ENCODE data around the gene NCAPG2. TPM values are rescaled to one million over a fixed set of nuclear protein-coding genes. Genes with fewer than 3 reads are reported as not detected.

NCAPG2 gene
- total RNA-seq, 6 experiments from 2014 or later = 2.7 to 4.8 (median 4.2) TPM

- ATAC-seq = no peak
- WGBS (ENCODE audit: insufficient coverage, low coverage, low lambda C conversion rate, missing lambda C conversion rate) = 89% methylated on average over 8 of the region's 12 CpGs
- H3K27ac ChIP-seq = no peak overlapping the region
- H3K27me3 ChIP-seq = no peaks in the 10 kb centered on the region
- H3K4me1 ChIP-seq = no peaks in the 10 kb centered on the region
- no peak overlapping the region for H3K4me3 ChIP-seq
- intact Hi-C loops (cut with DNase I) = no loop called here
- H3K9me3 ChIP-seq = no peaks in the 10 kb centered on the region
- TF ChIP-seq POLR2A (IDR thresholded peaks at IDR 0.05) = no peak
- no peak for TF ChIP-seq CTCF (IDR thresholded peaks at IDR 0.05)
- H3K36me3 ChIP-seq = peaks cover 0 to 34% (median 5%) of the 10 kb centered on the region in 4 donors
- DNase-seq = no peak
These were observed 31.3 kb upstream of the NCAPG2 start for GRCh38 chr7:158735935-158736334.

- ATAC-seq (no peak), DNase-seq (no peak)
- H3K27me3 ChIP-seq = no peaks in the 10 kb centered on the region
- no peak overlapping the region for H3K4me3 ChIP-seq
- H3K27ac ChIP-seq = no peak overlapping the region
- 77% methylated on average over 6 of the region's 6 CpGs for WGBS (ENCODE audit: insufficient coverage, low coverage, low lambda C conversion rate, missing lambda C conversion rate)
- H3K9me3 ChIP-seq = no peaks in the 10 kb centered on the region
- H3K4me1 ChIP-seq = no peaks in the 10 kb centered on the region
- H3K36me3 ChIP-seq = peaks cover 0 to 24% (median 4%) of the 10 kb centered on the region in 4 donors
- TF ChIP-seq POLR2A (IDR thresholded peaks at IDR 0.05) (no peak), CTCF (IDR thresholded peaks at IDR 0.05) (no peak)
- intact Hi-C loops (cut with DNase I) = no loop called here
These were observed 30.3 kb upstream of the NCAPG2 start for GRCh38 chr7:158734861-158735260.

- no peaks in the 10 kb centered on the region for H3K4me1 ChIP-seq
- no peaks in the 10 kb centered on the region for H3K9me3 ChIP-seq
- no peak for TF ChIP-seq POLR2A (IDR thresholded peaks at IDR 0.05)
- TF ChIP-seq CTCF (IDR thresholded peaks at IDR 0.05) = no peak
- ATAC-seq = no peak
- DNase-seq = no peak
- no peaks in the 10 kb centered on the region for H3K27me3 ChIP-seq
- no peak overlapping the region for H3K4me3 ChIP-seq
- 91% methylated on average over 14 of the region's 19 CpGs for WGBS (ENCODE audit: insufficient coverage, low coverage, low lambda C conversion rate, missing lambda C conversion rate)
- intact Hi-C loops (cut with DNase I) = no loop called here
- peaks cover 0 to 21% (median 4%) of the 10 kb centered on the region in 4 donors for H3K36me3 ChIP-seq
- no peak overlapping the region for H3K27ac ChIP-seq
These were observed 29.3 kb upstream of the NCAPG2 start for GRCh38 chr7:158733775-158734494.

- WGBS (ENCODE audit: insufficient coverage, low coverage, low lambda C conversion rate, missing lambda C conversion rate) = 50% methylated on average over 1 of the region's 1 CpG
- H3K36me3 ChIP-seq = peaks cover 0 to 14% (median 4%) of the 10 kb centered on the region in 4 donors
- no peaks in the 10 kb centered on the region for H3K27me3 ChIP-seq
- H3K4me1 ChIP-seq = no peaks in the 10 kb centered on the region
- no peak overlapping the region for H3K4me3 ChIP-seq
- intact Hi-C loops (cut with DNase I) = no loop called here
- no peaks in the 10 kb centered on the region for H3K9me3 ChIP-seq
- DNase-seq (no peak), ATAC-seq (no peak)
- TF ChIP-seq POLR2A (IDR thresholded peaks at IDR 0.05) (no peak), CTCF (IDR thresholded peaks at IDR 0.05) (no peak)
- no peak overlapping the region for H3K27ac ChIP-seq
These were observed 28.6 kb upstream of the NCAPG2 start for GRCh38 chr7:158733220-158733519.
